CD4-positive, alpha-beta T cell treated with Interferon gamma for 1 hour (primary cell): ENCODE measurements around the gene OTUB1.
"Not testable (repeated sequence)": the region's sequence is repeated elsewhere in the genome, so short reads cannot be mapped to it uniquely, and the experiment has no call there.

ENCODE experiments used
- DNase-seq: peaks from one replicate; pipeline ENCODE4 v3.0.0-alpha.2; 2020

Gene OTUB1

DNA sequence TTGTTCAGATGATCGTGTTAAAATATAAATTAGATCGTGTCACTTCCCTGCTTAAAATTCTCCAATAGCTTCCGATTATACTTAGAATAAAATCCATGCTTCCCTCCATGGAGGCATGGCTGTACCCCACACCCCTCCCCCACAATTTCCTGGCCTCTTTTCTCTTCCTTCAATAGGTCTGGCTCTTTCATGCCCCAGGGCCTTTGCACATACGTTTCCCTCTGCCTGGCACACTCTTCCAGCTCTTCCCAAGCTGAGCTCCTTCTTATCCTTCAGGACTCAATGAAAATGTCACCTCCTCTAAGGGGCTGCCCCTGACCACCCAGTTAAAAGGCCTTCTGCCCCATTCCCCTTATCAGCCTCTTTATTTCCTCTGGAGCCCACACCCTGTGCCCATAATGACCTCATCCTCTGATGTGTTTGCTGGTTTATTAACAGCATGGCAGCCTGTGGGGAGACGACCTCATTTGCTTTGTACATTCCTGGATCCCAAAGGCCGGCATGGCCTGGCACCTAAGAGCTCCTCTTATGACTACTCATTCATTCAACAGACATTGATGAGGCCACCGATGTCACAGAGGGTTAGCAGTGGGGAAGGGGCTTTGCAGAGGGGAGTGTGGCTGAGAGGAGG is 40.5 kb downstream of the OTUB1 start:
- DNase-seq: no peak

DNA sequence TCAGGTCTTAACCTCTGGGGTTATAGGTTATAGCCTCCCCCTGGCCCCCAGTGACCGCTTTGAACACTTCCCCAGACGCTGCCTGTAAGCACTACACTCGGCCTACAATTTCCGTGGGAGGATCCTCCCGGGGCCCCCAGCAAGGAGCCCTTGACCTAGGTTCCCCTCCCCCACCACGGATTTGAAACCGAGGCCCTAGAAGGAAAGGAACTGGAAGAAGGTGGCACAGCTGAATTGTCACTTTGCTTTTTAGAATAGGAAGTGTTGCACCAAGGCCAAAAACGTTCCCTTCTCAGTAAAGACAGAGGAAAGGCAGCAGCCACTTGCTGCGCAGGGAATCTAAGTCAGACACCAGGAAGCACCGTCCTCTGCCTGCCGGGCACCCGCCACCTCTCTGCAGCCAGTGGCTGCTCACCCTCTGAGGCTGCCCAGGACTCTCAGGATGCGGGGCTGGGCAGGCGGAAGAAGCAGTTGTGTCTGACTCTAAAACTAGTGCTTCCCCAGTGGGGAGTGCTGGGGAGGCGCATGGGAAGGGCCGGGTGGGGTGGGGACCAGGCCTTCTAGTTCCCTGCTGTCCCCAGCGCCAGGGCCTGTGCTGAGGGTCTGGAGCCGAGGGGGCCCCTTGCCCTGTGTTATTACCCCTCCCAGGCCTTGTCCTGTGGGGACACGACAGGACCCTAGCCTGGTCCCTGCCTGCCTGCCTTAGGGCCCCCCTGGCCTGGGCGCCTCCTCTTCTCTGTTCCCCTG is 41.6 kb downstream of the OTUB1 start:
- DNase-seq: peak; percentile 6

DNA sequence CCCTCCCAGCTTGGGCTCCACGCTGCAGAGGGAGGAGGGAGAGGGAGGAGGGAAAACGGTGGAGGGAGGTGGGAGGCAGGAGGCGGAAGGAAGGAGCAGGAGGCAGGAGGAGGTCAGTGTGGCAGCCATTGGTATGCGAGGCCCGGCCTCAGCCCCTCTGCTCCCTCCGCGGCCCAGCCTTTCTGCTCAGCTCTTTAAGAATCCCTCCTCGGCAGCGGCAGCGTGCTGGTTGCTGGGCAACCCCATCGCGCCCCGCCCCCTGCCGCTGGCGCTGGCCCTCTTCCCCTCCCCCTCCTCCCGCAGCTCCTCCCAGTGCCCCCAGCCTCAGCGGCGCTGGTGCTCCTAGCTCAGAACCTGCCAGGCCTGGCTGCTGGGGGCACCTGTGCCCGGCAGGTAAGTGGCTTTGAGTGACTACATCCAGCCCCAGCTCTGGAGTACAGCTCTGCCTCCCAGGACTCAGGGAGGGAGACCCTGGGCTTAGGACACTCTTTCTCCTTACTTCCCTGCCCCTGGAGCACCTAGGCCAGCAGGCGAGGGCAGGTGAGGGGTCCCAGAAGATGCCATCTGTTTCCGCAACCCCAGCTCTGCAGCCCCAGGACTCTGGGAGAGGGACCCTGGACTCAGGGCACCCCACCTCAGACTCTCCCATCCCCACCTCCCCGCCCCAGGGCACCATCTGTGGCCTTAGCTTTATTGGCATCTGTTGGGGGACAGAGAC is 42.3 kb downstream of the OTUB1 start:
- DNase-seq: no peak

DNA sequence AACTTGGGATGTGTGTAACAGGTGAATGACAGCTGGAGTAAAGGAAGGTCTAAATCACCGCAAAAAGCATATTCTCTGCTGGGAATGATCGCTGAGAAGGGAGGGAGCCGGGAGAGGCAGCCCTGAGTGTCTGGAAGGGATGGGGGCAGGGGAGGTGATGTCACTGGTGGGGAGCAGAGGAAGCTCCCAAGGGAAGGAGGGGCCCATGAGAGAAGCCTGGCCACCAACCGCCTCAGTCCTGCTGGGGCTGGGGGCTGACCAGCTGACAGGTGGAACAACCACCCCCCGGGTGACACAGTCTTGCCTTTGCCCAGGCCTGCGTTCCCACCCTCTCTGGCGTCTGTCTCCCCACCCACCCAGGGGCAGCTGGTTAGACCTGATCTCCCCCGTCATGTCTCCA is 43.5 kb downstream of the OTUB1 start:
- DNase-seq: no peak

DNA sequence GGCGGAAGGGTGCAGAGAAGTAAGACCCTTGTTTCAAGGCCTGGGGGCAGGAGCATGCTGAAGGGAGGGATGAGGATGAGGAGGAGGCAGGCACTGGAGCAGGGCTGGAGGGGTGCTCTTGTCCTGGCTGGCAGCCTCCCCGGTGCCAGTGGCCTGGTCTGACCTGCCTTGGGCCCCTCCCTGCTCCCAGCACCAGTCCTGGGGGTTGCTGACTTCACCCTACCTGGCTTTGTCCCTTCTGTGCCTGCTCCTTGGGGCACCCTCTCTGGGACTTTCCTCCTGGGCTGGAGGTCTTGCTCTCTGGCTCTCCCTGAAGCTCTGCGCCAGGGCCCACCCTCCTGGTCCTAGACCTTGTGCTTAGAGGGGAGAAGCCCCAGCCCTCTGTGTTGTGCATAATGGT is 44.8 kb downstream of the OTUB1 start:
- no peak for DNase-seq

DNA sequence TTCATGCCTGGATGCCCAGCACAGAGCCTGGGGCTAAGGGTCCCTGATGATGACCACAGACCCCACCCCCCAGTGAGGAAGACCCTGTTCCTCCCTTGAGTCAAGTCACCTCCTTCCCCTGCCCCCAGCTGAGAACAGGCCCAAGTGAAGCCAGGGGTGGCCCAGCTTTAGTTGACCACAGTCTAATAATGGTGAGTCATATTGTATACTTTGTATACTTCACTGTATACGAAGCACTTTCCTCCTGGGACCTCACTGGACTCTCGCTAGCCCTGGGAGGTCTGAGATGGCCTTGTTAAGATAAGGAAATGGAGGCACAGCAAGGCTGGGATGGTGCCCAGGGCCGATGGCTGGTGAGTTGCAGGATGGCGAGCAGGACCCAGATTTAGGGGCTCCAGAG is 45.8 kb downstream of the OTUB1 start:
- no peak for DNase-seq

DNA sequence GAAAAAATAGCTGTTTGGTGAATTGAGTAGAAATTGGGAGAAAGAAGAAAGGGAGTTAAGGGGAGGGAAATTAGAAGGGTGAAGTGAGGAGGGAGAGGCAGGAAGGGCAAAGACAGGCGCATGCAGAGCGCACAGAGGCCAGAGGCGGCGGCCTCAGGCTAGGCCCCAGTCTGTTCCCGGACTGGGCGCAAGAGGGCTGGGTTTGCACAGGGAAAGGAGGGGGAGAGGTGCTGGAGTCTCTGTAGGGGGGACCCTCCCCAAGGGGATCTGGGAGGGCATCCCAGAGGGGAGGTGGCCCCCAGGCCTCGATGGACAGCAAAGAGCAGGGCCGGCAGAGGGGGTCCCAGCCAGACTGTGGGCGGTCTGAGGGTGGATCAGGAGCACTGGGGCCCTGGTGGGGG is 48.2 kb downstream of the OTUB1 start:
- no peak for DNase-seq

DNA sequence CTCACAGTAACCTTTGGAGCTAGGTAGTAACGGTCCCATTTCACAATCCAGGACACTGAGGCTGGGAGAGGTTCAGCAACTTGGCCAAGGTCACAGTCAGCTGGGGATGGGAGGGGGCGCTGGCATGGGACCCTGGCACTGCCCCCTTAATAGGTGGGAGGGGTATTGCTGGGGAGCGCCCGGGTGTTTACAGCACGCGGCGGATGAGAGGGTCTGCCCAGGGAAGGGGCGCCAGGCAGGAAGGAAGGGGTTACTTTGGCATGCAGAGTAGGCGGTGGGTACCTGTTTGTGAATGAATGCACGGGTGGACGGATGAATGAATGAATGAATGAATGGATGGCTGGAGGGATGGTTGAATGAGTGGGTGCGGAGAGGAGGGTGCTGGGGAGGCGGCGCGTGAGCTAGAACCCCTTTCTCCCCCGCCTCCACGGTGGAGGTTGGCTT is 48.9 kb downstream of the OTUB1 start:
- no peak for DNase-seq

DNA sequence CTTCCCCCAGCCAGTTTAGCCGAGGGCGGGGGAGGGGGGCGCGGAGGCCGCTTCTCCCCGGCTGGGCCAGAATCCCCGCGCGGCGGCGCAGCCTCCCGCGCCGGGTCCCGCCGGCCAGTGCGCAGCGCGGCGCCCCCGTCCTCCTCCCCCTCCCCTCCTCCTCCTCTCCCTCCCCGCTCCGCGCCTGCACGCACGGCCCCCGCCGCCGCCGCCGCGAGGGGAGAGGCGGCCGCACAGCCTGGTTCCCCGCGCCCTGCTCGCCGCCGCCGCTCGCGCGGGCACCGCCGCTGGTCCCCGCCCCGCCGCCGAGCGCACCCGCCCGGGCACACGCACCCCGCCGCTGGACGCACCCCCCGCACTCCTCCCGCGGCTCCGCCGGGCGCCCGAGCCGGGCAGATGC is 49.3 kb downstream of the OTUB1 start, which contains the start of gene FLRT1:
Gene FLRT1, plus strand, starts transcription at position 356 of the 400 bp plus-strand sequence. CDS start 80,337 bp downstream, outside the sequence.
- DNase-seq: no peak

DNA sequence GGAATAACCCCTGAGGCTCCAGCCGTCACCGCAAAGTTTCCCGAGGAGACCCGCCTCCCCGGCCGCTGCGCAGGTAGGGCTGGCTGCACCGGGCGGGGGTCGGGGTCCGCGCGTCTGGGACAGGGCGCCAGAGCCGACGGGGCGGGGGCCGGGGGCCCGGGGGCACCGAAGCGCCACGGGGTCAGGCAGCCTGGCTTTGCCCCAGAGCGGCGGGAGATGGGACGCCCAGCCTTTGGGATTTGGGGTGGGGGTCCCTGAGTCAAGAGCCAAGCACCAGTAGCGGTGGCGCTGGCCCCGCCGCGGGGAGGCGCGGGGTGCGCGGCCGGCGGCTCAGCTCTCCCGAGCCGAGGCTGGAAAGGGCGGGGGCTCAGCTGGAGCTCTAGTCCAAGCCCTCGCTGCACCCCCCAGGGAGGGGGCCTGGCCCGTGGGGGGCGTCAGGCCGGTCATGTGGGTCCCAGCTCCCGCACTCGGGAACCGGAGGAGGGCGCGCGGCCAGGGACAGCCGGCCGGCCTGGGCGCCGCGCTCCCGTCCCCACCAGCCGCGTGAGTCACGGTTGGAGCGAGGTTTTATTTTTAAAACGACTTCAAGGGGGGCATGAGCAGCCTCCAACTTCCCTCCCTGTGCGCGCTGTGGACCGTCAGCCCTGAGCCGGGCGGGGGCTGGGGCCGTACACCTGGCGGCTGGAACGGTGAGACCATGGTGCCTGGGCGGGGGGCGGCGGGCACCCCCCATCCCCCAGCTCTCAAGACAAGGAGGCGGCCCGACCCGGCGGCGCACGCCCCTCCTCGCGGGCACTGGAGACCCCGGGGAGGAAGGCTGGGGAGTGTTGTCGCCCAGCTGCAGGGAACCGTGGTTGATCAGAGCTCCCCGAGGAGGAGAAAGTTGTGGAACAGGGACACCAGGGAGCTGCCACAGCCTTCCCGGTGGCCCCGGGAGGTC is 50.1 kb downstream of the OTUB1 start:
- no peak for DNase-seq

DNA sequence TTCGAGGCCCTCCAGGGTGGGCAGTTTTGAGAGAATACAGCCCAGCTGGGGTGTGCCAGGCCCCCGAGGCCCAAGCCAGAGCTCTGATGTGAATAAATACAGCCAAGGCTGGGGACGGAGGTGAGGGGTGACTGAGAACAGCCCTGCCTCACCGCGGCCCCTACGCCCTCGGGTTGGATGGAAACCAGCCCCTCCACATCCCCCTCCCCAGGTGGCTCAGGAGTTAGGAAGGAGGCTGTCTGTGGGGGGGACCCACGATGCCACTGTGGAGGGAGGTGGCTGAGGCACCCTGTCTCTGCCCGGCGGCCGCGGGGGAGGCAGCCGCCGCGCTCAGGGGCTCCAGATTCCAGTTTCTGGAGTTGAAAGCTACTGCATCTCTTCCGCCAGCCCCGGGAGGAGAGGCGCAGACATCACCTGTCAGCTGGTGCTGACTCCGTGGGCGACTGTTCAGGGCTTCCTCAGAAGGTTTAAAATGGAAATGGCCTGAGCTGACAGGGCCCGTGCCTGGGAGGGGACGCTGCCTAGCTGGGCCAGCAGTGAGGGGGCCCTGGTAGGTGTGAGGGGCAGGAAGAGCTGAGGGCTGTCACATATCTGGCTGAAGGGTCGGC is 50.9 kb downstream of the OTUB1 start:
- DNase-seq: no peak

DNA sequence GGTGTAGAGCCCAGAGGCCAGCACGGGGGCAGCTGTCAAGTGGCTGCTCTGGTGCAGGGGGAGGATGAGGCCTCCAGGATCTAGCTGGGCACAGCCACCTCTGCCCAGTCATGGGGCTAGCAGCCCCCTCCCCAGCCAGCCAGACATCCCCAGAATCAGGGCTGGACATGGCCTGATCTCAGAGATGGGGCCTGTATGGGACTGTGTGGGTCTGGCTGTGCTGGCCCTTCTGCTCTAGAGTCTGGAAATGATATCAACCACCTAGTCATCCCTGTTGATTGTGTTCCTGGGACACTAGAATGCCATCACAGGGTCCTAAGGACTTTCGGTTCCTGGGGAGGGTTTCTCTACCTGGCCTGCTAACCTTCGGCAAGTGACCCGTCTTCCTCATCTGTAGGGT is 52.3 kb downstream of the OTUB1 start:
- no peak for DNase-seq

DNA sequence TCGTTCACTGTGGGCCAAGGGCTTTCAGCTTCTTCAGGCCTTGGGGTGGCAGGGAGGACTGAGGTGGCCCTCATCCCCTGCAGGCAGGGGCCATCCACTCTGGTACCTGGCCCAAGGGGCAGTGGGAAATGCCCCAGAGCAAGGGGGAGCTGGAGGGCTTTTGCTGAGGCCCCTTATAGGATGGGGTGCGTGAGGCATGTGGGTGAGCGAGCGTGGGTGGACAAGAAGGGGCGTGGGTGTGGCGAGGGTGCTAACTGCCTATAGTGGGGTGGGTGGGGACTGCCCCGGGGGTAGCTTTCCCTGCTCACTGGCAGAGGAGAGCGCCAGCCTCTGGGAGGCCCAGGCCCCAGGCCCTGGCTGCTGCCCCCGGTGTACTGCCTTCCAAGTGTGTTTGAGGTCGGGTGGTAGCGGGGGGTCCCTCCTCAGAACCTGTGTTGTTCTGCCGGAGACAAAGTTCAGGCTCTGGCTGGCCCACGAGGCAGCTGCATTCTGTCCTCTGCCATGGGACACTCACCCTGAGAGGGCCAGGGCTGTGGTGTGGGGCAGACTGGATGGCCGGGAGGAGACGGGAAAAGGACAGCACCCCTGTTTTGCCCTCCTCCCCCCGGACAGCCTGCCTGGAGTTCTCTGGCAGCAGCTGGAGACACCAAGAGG is 52.9 kb downstream of the OTUB1 start:
- DNase-seq: no peak

DNA sequence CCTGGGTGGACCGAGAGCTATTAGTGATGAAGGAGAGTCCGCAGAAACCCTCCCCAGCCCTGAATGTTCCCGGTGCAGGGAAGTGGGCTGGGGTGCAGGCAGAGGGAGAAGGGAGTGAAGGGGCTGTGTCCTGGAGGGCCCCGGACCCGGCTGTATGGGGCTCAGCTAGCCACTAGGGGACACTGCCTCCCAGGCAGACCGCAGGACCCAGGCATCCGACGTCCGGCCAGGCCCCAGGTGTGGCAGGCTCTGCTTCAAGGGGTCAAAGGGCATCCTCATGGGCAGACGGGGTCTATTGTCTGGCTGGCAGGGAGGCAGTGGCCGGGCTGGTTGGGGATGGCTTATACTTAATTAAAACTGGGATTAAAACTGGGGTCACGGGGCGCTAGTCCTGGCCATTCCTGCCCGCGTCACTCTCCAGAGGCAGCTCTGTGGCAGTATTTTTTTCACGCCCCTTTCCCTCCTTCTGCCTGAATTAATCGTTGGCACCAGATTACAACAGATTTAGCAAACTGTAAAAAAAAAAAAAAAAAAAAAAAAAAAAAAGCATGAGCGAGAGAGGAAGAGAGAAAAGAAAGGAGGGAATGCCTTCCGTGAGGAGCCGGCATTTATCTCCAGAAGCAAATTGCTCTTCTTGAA is 54.6 kb downstream of the OTUB1 start:
- DNase-seq: no peak

DNA sequence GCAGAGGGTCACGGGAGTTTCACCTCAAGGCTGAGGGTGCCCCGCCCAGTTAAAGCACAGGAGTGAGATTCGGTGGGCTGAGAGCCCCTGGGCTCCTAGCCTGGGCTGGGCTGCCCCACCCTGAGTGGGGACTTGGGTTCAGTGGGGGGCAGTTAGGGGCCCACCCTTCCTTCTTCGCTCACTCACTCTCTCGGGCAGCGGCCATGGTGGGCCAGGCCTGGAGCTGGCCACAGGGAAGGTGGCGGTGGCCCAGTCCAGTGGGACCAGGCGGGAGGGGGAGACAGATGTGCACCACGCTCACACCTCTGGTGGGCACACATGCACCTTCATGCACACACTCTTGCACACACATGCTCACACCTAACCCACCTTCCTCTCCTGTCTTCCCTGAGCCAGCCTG is 55.6 kb downstream of the OTUB1 start:
- no peak for DNase-seq

DNA sequence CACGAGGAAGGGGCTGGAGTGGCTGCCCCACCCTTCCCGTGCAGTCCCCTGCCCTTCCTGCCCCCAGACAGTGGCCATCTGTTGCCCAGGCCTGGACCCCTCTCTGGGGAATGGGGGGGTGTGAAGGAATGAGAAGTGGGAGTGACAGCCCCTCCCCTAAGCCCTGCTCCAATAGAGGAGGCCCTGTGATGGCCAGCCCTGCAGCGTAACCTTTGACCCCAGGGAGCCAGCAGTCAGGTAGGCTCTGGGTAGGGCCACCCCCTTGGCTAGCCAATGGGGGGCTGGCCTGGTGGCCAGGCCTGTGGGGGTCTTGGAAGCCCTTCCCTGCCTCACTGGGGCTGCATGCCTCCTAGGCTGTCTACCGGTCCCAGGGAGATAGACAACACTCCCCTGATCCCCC is 56.1 kb downstream of the OTUB1 start:
- no peak for DNase-seq

DNA sequence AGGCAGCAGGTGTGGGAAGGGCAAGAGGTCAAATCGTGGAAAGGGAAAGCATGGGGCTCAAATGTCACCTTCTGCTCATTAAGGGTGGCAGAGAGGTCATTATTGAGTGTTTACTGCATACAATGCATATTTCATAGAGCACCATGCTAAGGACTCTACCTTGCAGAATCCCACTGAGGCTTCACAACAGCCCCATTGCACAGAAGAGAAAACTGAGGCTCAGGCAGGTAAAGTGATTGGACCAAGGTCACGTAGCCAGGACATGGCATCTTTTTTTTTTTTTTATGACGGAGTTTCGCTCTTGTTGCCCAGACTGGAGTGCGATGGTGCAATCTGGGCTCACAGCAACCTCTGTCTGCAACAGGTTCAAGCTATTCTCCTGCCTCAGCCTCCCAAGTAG is 57.3 kb downstream of the OTUB1 start:
- DNase-seq: no peak

DNA sequence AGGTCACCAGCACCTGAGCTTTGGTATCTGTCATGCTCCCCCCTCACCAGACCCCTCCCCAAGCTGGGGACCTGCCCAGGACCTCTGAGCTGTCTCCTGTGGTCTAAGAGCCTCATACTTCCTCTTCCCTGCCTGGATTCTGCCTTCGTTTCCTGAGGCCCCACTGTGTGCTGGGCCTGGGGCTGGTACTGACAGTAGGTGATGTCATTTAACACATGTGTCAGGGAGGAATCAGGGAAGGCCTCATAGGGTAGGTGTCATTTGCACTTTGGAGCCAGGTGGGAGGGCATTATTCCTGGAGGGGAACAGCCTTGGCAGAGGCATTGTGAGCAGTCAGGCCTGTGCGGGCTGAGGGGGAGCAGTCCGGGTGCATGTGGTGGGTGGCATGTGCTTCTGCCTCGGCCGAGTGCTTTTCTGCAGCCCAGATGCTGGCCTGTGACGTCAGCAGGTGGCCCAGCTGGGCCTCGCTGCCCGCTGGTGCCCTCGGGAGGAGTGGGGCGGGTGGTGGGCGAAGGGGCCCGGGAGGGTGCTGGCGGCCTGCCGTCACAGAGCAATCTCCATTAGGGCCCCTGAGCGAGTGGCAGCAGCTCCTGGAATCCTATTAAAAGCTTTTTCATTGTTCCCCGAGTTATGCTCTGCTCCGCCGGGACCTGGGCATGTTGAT is 58.6 kb downstream of the OTUB1 start:
- DNase-seq: no peak

DNA sequence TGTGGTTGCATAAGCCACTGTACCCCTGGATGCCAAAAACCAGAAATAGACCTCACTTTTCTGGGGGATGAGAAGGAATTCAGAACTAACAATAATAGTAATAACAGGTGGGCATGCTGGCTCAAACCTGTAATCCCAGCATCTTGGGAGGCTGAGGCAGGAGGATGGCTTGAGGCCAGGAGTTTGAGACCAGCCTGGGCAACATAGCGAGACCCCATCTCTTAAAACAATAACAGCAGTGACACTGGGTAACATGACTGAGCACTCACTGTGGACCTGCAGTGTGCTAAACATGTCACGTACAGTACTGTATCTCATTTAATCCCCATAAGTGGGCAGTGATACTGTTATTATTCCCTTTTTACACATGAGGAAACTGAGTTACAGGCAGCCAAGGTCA is 59.5 kb downstream of the OTUB1 start:
- DNase-seq: no peak

DNA sequence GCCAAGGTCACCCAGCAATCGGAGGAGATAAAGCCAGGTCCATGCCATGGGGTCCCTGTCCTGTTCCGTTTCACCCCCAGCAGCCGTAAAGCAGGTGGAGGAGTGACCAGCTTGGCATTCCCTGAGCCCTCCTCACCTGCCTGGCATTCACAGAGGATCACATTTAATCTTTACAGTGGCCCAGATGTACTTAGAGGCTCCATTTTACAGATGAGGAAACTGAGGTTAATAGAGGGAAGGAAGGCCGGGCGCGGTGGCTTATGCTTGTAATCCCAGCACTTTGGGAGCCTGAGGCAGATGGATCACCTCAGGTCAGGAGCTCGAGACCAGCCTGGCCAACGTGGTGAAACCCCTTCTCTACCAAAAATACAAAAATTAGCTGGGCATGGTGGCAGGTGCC is 61.1 kb downstream of the OTUB1 start:
- not testable (repeated sequence) for DNase-seq
